ENCODE data around the gene GLYR1. TPM values are rescaled to one million over a fixed set of nuclear protein-coding genes. Genes with fewer than 3 reads are reported as not detected.

Gene GLYR1
- total RNA-seq, 1 donor from 2014 or later = 49.9 TPM

GRCh38 chr16:4847774-4848587 lies 893 bp upstream of the GLYR1 start:
- peak; percentile 10 for ATAC-seq

GRCh38 chr16:4846503-4846900 lies 586 bp downstream of the GLYR1 start:
- ATAC-seq = peak; percentile 63

- ATAC-seq = no peak
Measured at GRCh38 chr16:4840984-4841383, 6.1 kb downstream of the GLYR1 start.

DNA sequence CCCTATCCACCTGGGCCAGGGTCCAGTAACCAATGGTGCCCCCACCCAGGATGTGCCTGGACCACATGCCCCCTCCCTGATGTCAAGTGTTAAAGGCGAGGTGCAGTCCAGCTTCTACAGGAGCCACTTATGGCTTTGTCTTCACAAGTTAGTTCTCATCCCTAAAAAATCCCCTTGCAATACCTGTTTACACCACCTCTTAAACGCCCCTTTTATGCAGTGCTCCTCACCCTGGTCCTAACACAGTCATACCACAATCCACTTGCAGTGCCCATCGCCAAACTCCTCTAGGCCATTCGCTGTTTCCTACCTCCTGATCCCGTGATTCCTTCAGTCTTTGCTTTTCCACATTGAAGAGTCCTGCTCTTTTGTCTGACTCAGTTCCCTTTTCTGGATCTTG lies 7.1 kb downstream of the GLYR1 start:
- peak; percentile 43 for ATAC-seq

DNA sequence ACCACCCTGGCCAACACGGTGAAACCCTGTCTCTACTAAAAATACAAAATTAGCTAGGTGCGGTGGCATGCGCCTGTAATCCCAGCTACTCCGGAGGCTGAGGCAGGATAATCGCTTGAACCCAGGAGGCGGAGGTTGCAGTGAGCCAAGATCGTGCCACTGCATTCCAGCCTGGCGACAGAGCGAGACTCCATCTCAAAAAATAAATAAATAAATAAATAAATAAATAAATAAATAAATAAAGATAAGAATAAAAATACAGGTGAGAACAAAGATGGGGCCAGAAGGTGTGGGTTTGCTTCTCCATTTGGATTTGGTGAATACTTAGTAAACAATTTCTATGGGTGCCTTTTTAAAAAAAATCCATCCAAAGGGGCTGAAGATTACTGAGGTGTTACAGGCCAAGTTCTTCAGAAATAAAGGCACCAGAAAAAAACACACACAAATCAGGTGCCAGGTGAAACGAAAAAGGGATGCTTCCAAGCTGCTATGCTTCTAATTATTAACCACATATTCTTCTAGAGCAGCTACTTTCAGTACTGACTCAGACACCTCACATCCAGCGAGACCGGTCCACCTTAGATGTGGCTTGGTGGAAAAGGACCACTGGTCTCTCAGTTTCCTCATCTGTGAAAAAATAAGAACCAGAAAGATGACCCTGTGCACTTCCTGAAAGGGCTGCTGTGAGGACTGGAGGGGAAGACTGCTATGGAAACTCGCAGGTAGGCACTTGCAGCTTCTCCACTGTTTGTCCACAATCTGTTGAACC lies 9.2 kb downstream of the GLYR1 start:
- no peak for ATAC-seq

GRCh38 chr16:4836727-4837126 lies 10.4 kb downstream of the GLYR1 start:
- ATAC-seq = no peak

GRCh38 chr16:4833584-4833983 lies 13.5 kb downstream of the GLYR1 start:
- ATAC-seq = no peak

GRCh38 chr16:4832698-4833343 lies 14.3 kb downstream of the GLYR1 start:
- no peak for ATAC-seq

- ATAC-seq = no peak
Measured at GRCh38 chr16:4831616-4832015, 15.5 kb downstream of the GLYR1 start.

- no peak for ATAC-seq
Measured at GRCh38 chr16:4830408-4830807, 16.7 kb downstream of the GLYR1 start.

GRCh38 chr16:4828567-4829321 lies 18.3 kb downstream of the GLYR1 start:
- ATAC-seq = no peak

- no peak for ATAC-seq
Measured at GRCh38 chr16:4826980-4827379, 20.1 kb downstream of the GLYR1 start.

DNA sequence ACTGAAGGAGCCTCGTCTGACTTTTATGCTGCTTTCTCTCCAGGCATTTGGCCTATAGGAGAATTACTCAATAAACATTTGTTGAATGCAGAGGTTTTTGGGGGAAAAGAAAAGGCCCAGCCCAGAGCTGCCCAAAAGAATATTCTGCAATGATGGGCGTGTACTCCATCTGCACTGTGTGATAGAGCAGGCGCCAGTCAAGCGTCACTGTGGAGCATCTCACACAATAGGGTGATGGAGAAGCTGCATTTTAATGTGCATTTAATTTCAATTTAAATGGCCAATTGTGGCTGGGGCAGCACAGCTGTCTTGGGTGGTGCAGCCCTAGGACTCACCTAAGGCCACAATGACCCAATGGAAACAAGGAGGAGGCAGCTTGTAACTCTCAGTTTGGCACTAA lies 20.6 kb downstream of the GLYR1 start:
- ATAC-seq = no peak

DNA sequence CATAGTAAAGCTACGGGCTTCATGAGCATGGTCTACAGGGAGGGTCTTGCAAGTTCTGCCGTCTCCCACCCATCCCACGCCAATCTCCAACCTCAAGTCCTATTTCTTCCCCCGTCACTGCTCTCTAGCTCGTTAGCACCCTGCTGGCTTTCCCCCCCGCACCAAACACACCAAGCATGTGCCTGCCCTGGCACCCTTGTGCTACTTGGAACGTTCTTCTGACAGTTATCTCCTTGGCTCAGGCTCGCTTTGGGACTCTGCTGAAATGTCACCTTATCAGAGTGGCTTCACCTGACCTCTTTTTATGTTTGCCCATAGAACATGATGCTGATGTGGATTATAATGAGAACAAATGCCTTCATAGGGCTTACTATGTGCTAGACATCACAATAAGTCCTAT lies 21.9 kb downstream of the GLYR1 start:
- ATAC-seq = peak; percentile 8

DNA sequence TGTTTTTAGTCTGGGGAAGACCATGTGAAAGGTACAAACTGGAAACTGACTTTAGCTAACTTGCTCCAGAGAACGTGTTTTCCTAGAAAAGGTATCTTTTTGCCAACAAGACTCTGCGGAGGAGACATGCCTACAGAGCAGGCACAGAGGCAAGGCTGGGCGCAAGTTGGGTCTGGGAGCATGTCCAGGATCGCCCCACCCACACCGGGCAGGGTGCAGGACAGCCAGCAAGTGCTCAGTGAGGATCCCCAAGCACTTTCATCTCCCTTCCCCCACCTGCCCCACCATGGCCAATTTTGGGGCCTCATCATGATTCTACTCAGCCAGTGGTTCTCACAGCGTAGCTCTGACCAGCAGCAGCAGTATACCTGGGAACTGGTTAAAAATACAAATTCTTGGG lies 26.4 kb downstream of the GLYR1 start:
- ATAC-seq = no peak

GRCh38 chr16:4814542-4815173 lies 32.4 kb downstream of the GLYR1 start:
- no peak for ATAC-seq

- ATAC-seq = no peak
Measured at GRCh38 chr16:4814046-4814445, 33.0 kb downstream of the GLYR1 start.

DNA sequence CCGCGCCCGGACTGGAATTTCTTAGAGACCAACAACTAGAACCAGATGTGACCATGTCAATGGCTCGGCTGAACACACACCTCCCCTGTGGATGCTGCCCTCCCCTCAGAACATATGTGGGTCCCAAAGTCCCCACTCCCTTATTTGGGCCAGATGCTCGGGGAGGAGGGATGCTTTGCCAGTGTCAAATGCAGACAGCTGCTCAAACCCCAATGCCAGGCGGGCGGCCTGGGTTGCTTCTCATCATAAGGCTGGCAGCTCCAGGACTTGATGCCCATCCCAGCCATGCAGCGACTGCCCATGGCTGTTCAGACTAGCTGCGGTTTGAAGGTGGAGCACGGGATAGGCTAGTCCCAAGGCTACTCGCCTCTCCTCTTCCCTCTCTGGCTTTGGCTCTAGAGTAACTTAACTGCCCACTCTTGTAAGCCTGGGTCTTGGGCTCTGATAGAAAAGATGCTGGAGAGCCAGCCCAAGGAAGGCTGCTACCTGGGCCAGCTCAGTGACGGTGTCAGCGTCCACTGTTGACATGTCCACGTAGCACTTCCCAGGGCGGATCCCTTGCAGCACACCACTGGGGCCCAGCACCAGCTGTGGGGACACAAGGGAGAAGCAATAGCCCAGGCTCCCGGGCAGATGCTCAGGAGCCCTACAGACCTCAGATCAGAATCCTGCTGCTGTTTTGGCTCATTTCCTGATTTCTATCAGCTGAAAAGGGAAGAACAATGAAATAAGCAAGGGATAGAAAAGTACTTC lies 33.7 kb downstream of the GLYR1 start:
- no peak for ATAC-seq

GRCh38 chr16:4811773-4812172 lies 35.3 kb downstream of the GLYR1 start:
- peak; percentile 31 for ATAC-seq

DNA sequence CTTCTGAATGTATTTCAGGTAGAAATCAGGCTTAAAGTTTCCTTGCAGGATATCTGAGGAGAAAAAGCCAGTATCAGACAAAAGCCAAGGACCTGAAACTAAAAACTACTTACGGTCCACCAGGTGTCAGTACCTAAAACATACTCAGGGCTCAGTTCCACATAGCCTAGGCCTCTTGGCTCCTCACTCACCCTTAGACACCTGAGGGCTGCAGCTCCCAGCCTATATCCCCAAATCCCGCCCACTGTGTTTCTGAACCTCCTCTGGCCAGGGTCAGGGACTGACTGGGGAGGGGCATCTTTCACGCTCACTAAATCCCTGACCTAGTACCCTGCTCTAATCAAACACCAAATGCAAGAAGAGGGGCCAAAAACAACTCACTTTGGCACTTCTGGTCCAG lies 35.8 kb downstream of the GLYR1 start:
- ATAC-seq = peak; percentile 16

- ATAC-seq = no peak
Measured at GRCh38 chr16:4806280-4806679, 40.8 kb downstream of the GLYR1 start.

Data from esophagus mucosa (tissue), 1 donor.